Panc1 (cell line): ENCODE measurements around the gene LHFPL2. TPM values are rescaled to one million over a fixed set of nuclear protein-coding genes. Genes with fewer than 3 reads are reported as not detected.

Source experiments
- ATAC-seq: fragments of 200-7000 bp; cut with Tn5 transposase; 2 replicates; pipeline ENCODE4 v1.9.1; 2020; ENCODE audit warnings: mild to moderate bottlenecking, moderate library complexity
- BruUV-seq: library from RNA; stranded (reverse); fragments of 400-500 nt; replicated peaks from 2 replicates; lab custom pipeline; 2021; lab: Mats Ljungman, UMichigan
- CTCF ChIA-PET: fragments of 300-600 bp; sonication (Branson Sonifier 250); formaldehyde crosslinking; loops from one replicate; lab custom pipeline; 2022; ENCODE audit warnings: antibody characterized with exemption; lab: Charles Lee
- POLR2A ChIA-PET: fragments of 300-600 bp; sonication (Branson Sonifier 250); formaldehyde crosslinking; loops from one replicate; lab custom pipeline; 2022; ENCODE audit warnings: antibody characterized with exemption; lab: Charles Lee
- DNase-seq: peaks from one replicate; pipeline ENCODE4 v3.0.0-alpha.2; 2010; ENCODE audit warnings: low read depth, low spot score
- H3K27ac ChIP-seq: 2 replicates; pipeline ENCODE4 v1.5.1; 2011; ENCODE audit warnings: mild to moderate bottlenecking, low read length, inconsistent platforms
- H3K27me3 ChIP-seq: fragments of 200-500 bp; sonication (Bioruptor generic); 2 replicates; pipeline ENCODE4 v1.6.0; 2014; ENCODE audit warnings: low read length, inconsistent platforms; ENCODE audit not compliant: control insufficient read depth, insufficient read depth
- H3K36me3 ChIP-seq: fragments of 200-500 bp; sonication (Bioruptor generic); 2 replicates; pipeline ENCODE4 v1.5.1; 2014; ENCODE audit warnings: inconsistent platforms, mild to moderate bottlenecking, low read length, moderate library complexity; ENCODE audit not compliant: control insufficient read depth, insufficient read depth
- H3K4me1 ChIP-seq: 2 replicates; pipeline ENCODE4 v1.5.1; 2011; ENCODE audit warnings: inconsistent platforms, mild to moderate bottlenecking, low read length, moderate library complexity; ENCODE audit not compliant: control insufficient read depth, insufficient read depth
- H3K4me3 ChIP-seq, 2 experiments: 2 replicates each; pipeline ENCODE4 v1.5.1; 2011 to 2012; ENCODE audit warnings: low read depth in 2 of 2, low read length in 2 of 2, mild to moderate bottlenecking in 2 of 2, inconsistent platforms in 1 of 2, moderate library complexity in 1 of 2
- H3K9me3 ChIP-seq: fragments of 200-500 bp; sonication (Bioruptor generic); 2 replicates; pipeline ENCODE4 v1.5.1; 2014; ENCODE audit warnings: low read depth, mild to moderate bottlenecking, inconsistent platforms, low read length, moderate library complexity; ENCODE audit not compliant: control insufficient read depth, insufficient read depth
- CTCF ChIP-seq: fragments of 450-650 bp; IDR thresholded peaks from 2 replicates; pipeline ENCODE4 v1.5.1; 2017; ENCODE audit warnings: mild to moderate bottlenecking
- POLR2AphosphoS5 ChIP-seq: IDR thresholded peaks from 2 replicates; pipeline ENCODE4 v1.6.1; 2012; ENCODE audit warnings: mild to moderate bottlenecking, low read depth, low read length, moderate library complexity
- REST ChIP-seq, 2 experiments: IDR thresholded peaks; 2 replicates each; pipeline ENCODE4 v1.6.1; 2011 to 2012; ENCODE audit warnings: low read depth in 2 of 2, control low read depth in 1 of 2, low read length in 1 of 2, mild to moderate bottlenecking in 1 of 2, moderate library complexity in 1 of 2; ENCODE audit not compliant: insufficient read depth in 1 of 2
- SIN3A ChIP-seq: IDR thresholded peaks from 2 replicates; pipeline ENCODE4 v1.6.1; 2012; ENCODE audit warnings: low read depth, mild to moderate bottlenecking, low read length, moderate library complexity, borderline replicate concordance; ENCODE audit not compliant: insufficient read depth
- TCF7L2 ChIP-seq: IDR thresholded peaks from 2 replicates; pipeline ENCODE4 v1.6.1; 2011; ENCODE audit warnings: mild to moderate bottlenecking, low read depth, low read length, inconsistent platforms
- in situ Hi-C: cut with HindIII; loops from 2 replicates; pipeline ENCODE4 v1.10.0; 2016; ENCODE audit warnings: low sequenced_read_pairs, low pct_unique_long_range_greater_than_20kb
- intact Hi-C: fragments of 100-400 bp; cut with micrococcal nuclease; formaldehyde crosslinking; loops from one replicate; pipeline ENCODE4 v1.10.0; 2022; ENCODE audit not compliant: unreplicated experiment
- total RNA-seq: library from RNA; stranded (reverse); gene quantifications from one replicate; pipeline ENCODE4 v1.2.1, GENCODE V29; 2021; ENCODE audit not compliant: unreplicated experiment

The LHFPL2 gene
- total RNA-seq, 1 experiment from 2014 or later, result 25.8 TPM

- intact Hi-C loops, result loop anchor here (10.0 kb wide), 1 partner anchor 100 kb away; no protein-coding TSS in a partner anchor
- H3K27ac ChIP-seq, result no peak overlapping the region
These were observed 13.9 kb downstream of the LHFPL2 start for GRCh38 chr5:78634634-78635033.

GRCh38 chr5:78634229-78634628 lies 14.3 kb downstream of the LHFPL2 start:
- in situ Hi-C loops (no loop called here), intact Hi-C loops (loop anchor here (10.0 kb wide), 1 partner anchor 99 kb away; no protein-coding TSS in a partner anchor)
- H3K27me3 ChIP-seq, result no peaks in the 10 kb centered on the region
- ATAC-seq, result no peak
- no peak overlapping the region for H3K4me3 ChIP-seq
- BruUV-seq, result no TSS peak
- no peaks in the 10 kb centered on the region for H3K9me3 ChIP-seq
- H3K36me3 ChIP-seq, result no peaks in the 10 kb centered on the region
- H3K27ac ChIP-seq, result no peak overlapping the region
- ChIA-PET CTCF (no interaction called here), POLR2A (no interaction called here)
- no peak for DNase-seq
- peaks cover 30% of the 10 kb centered on the region for H3K4me1 ChIP-seq
- no peak for TF ChIP-seq CTCF
- TF ChIP-seq SIN3A, result no peak
- TF ChIP-seq TCF7L2, result no peak
- TF ChIP-seq POLR2AphosphoS5, result no peak
- no peak for TF ChIP-seq REST (IDR thresholded peaks at IDR 0.05; ENCODE audit: insufficient read depth in 1 of 2, low read depth in 2 of 2, low read length in 1 of 2)

More at GRCh38 chr5:78634634-78635033, 13.9 kb downstream of the LHFPL2 start:
- no peaks in the 10 kb centered on the region for H3K27me3 ChIP-seq
- H3K4me1 ChIP-seq, result peaks cover 34% of the 10 kb centered on the region
- no peaks in the 10 kb centered on the region for H3K36me3 ChIP-seq
- DNase-seq (no peak), ATAC-seq (no peak)
- ChIA-PET POLR2A (no interaction called here), CTCF (interaction anchor here (0.6 kb wide), 1 partner anchor 122 kb away, joined by 6 read pairs; no protein-coding TSS in a partner anchor)
- in situ Hi-C loops, result no loop called here
- no peaks in the 10 kb centered on the region for H3K9me3 ChIP-seq
- no peak overlapping the region for H3K4me3 ChIP-seq
- peak; percentile 31 for TF ChIP-seq CTCF
- TF ChIP-seq TCF7L2, result no peak
- no TSS peak for BruUV-seq
